Immature natural killer cell (primary cell): Measurements from ENCODE around the gene PIGS. TPM values are rescaled to one million over a fixed set of nuclear protein-coding genes. Genes with fewer than 3 reads are reported as not detected.
"Not testable (repeated sequence)": the region's sequence is repeated elsewhere in the genome, so short reads cannot be mapped to it uniquely, and the experiment has no call there.

Source experiments
- DNase-seq, 3 donors: peaks; one replicate each; pipeline ENCODE4 v3.0.0; 2022; ENCODE audit warnings: mixed read lengths in 1 of 3
- H3K27ac Mint-ChIP-seq, 6 donors: one replicate each; pipeline ENCODE4 v1.8.0; 2020; ENCODE audit warnings: mixed read lengths in 6 of 6, mild to moderate bottlenecking in 5 of 6, inconsistent platforms in 4 of 6, moderate library complexity in 3 of 6
- H3K27me3 Mint-ChIP-seq, 3 donors: one replicate each; pipeline ENCODE4 v1.8.0; 2020 to 2021; ENCODE audit warnings: low read depth in 3 of 3, mild to moderate bottlenecking in 3 of 3, mixed read lengths in 3 of 3, moderate library complexity in 3 of 3, inconsistent platforms in 1 of 3
- H3K36me3 Mint-ChIP-seq, 3 donors: one replicate each; pipeline ENCODE4 v1.8.0; 2020; ENCODE audit warnings: mixed read lengths in 3 of 3, inconsistent platforms in 2 of 3, mild to moderate bottlenecking in 2 of 3
- H3K4me1 Mint-ChIP-seq, 2 donors: one replicate each; pipeline ENCODE4 v1.8.0; 2020; ENCODE audit warnings: inconsistent platforms in 2 of 2, mild to moderate bottlenecking in 2 of 2, mixed read lengths in 2 of 2, moderate library complexity in 1 of 2
- H3K4me3 Mint-ChIP-seq, 5 donors: one replicate each; pipeline ENCODE4 v1.8.0; 2020; ENCODE audit warnings: mild to moderate bottlenecking in 5 of 5, mixed read lengths in 5 of 5, inconsistent platforms in 3 of 5, moderate library complexity in 3 of 5
- H3K9me3 Mint-ChIP-seq, 6 donors: one replicate each; pipeline ENCODE4 v1.8.0; 2020; ENCODE audit warnings: mild to moderate bottlenecking in 6 of 6, mixed read lengths in 6 of 6, inconsistent platforms in 4 of 6, moderate library complexity in 3 of 6
- polyA plus RNA-seq, 3 donors: library from polyadenylated mRNA; unstranded; fragments of 300-500 nt; fragmentation: Illumina TruSeq; gene quantifications; one replicate each; pipeline ENCODE4 v1.2.3, GENCODE V29; 2021

Gene PIGS
- polyA plus RNA-seq, 3 donors from 2014 or later: 71.7 to 135 (median 96.8) TPM

GRCh38 chr17:28598389-28598788 is 27.1 kb upstream of the PIGS start:
- DNase-seq: no peak
- H3K27me3 Mint-ChIP-seq: peaks cover 2 to 13% (median 6%) of the 10 kb centered on the region in 3 donors
- peak overlapping the region; percentile 97 to 99 (median 99) for H3K27ac Mint-ChIP-seq
- H3K36me3 Mint-ChIP-seq: no peaks in the 10 kb centered on the region
- no peaks in the 10 kb centered on the region for H3K9me3 Mint-ChIP-seq
- H3K4me1 Mint-ChIP-seq: peaks cover 17 to 28% of the 10 kb centered on the region in 2 donors
- H3K4me3 Mint-ChIP-seq: peak overlapping the region; percentile 89 to 99 (median 97)

DNA sequence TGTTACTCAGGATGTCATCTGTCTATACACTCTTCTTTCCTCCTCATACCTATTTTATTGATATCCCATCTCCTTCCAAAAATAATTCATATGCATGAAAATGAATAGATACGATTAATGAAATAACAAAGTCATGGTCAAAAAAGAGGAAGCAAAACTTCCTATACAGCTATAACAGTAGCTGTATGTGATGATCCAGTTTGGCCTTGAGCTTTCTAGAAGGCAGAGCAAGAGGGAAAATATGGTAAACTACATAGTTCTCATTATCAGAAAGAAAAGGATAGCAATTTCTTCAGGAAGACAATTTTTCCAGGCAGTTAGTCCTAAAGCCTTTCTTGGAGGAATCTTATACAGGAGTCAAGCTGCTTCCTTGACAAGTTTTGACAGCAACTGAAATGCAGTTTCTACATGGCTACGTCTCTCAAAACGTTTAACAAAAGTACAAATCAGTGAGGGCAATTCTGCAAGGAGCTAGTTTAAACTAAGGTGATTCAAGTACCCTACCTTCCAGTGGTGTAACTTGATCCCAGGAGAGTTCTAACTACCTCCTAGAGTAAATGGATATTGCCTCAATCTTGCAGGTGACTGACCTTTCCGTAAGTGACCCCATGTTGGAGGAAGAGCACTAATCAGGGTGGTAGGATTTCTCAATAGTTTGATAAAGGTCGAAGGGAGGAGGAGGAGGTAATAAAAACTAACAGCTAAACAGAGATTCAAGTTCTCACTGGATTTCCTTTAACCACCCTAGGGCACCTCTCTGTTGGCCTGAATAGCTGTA is 26.5 kb upstream of the PIGS start:
- no peak for DNase-seq
- H3K36me3 Mint-ChIP-seq: peaks cover 0 to 1% (median 0%) of the 10 kb centered on the region in 3 donors
- peak overlapping the region; percentile 77 to 99 (median 98) for H3K27ac Mint-ChIP-seq
- H3K9me3 Mint-ChIP-seq: no peaks in the 10 kb centered on the region
- H3K4me1 Mint-ChIP-seq: peaks cover 17 to 28% of the 10 kb centered on the region in 2 donors
- H3K27me3 Mint-ChIP-seq: peaks cover 2 to 13% (median 6%) of the 10 kb centered on the region in 3 donors
- peak overlapping the region; percentile 89 to 99 (median 97) for H3K4me3 Mint-ChIP-seq

DNA sequence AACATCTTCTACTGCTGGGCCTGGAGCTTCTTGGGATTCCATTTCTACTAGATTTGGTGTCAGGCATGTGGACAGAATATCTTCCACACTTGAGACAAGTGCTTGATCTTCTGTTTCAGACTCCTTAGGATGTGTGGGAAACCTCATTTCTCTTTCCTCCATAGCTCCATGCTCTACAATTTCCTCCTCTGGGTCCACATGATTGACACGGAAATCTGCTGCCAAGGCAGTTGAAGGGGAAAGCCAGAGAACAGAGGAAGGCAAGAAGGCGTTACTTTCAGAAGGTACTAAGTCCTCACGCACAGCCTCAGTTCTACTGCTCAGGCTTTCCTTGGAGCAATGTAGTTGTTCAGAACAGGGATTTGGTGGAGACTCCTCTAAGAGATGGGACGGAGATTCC is 20.9 kb upstream of the PIGS start:
- H3K4me3 Mint-ChIP-seq: no peak overlapping the region

GRCh38 chr17:28585851-28586250 is 14.5 kb upstream of the PIGS start:
- Mint-ChIP-seq H3K27me3 (peaks cover 0 to 3% (median 0%) of the 10 kb centered on the region in 3 donors), H3K9me3 (no peaks in the 10 kb centered on the region), H3K36me3 (peaks cover 6 to 11% (median 6%) of the 10 kb centered on the region in 3 donors), H3K27ac (no peak overlapping the region), H3K4me1 (no peaks in the 10 kb centered on the region), H3K4me3 (no peak overlapping the region)
- no peak for DNase-seq

More for the DNA sequence above, 20.9 kb upstream of the PIGS start:
- no peak overlapping the region for H3K27ac Mint-ChIP-seq
- no peak for DNase-seq
- peaks cover 0 to 6% (median 3%) of the 10 kb centered on the region in 3 donors for H3K36me3 Mint-ChIP-seq
- H3K27me3 Mint-ChIP-seq: no peaks in the 10 kb centered on the region
- H3K4me1 Mint-ChIP-seq: no peaks in the 10 kb centered on the region
- H3K9me3 Mint-ChIP-seq: no peaks in the 10 kb centered on the region

- no peak for DNase-seq
- Mint-ChIP-seq H3K36me3 (peaks cover 6 to 11% (median 6%) of the 10 kb centered on the region in 3 donors), H3K27me3 (peaks cover 0 to 3% (median 0%) of the 10 kb centered on the region in 3 donors), H3K4me3 (no peak overlapping the region), H3K27ac (no peak overlapping the region), H3K9me3 (no peaks in the 10 kb centered on the region), H3K4me1 (no peaks in the 10 kb centered on the region)
These were observed 13.1 kb upstream of the PIGS start for GRCh38 chr17:28584434-28584833.

GRCh38 chr17:28582513-28582912 is 11.2 kb upstream of the PIGS start:
- DNase-seq: no peak
- no peak overlapping the region for H3K27ac Mint-ChIP-seq
- no peaks in the 10 kb centered on the region for H3K9me3 Mint-ChIP-seq
- peaks cover 0 to 1% of the 10 kb centered on the region in 2 donors for H3K4me1 Mint-ChIP-seq
- H3K27me3 Mint-ChIP-seq: peaks cover 0 to 3% (median 0%) of the 10 kb centered on the region in 3 donors
- no peak overlapping the region for H3K4me3 Mint-ChIP-seq
- peaks cover 3 to 11% (median 6%) of the 10 kb centered on the region in 3 donors for H3K36me3 Mint-ChIP-seq

- H3K27ac Mint-ChIP-seq: peak overlapping the region in 1 of 6 donors; percentile 71
- H3K9me3 Mint-ChIP-seq: no peaks in the 10 kb centered on the region
- H3K4me3 Mint-ChIP-seq: no peak overlapping the region
- H3K36me3 Mint-ChIP-seq: peaks cover 3 to 11% (median 3%) of the 10 kb centered on the region in 3 donors
- H3K4me1 Mint-ChIP-seq: peaks cover 12 to 16% of the 10 kb centered on the region in 2 donors
- DNase-seq: no peak
- H3K27me3 Mint-ChIP-seq: peaks cover 0 to 3% (median 0%) of the 10 kb centered on the region in 3 donors
These were observed 9.6 kb upstream of the PIGS start for GRCh38 chr17:28580959-28581358.

GRCh38 chr17:28579526-28579925 is 8.2 kb upstream of the PIGS start:
- Mint-ChIP-seq H3K4me3 (no peak overlapping the region), H3K36me3 (peaks cover 0 to 6% (median under 1%) of the 10 kb centered on the region in 3 donors), H3K4me1 (peaks cover 14 to 20% of the 10 kb centered on the region in 2 donors), H3K9me3 (no peaks in the 10 kb centered on the region), H3K27ac (no peak overlapping the region), H3K27me3 (no peaks in the 10 kb centered on the region)
- no peak for DNase-seq

GRCh38 chr17:28578246-28579195 is 7.2 kb upstream of the PIGS start:
- Mint-ChIP-seq H3K9me3 (no peaks in the 10 kb centered on the region), H3K4me1 (peaks cover 14 to 20% of the 10 kb centered on the region in 2 donors), H3K27me3 (no peaks in the 10 kb centered on the region), H3K4me3 (no peak overlapping the region), H3K27ac (no peak overlapping the region), H3K36me3 (peaks cover 0 to 4% (median 0%) of the 10 kb centered on the region in 3 donors)
- DNase-seq: no peak

- Mint-ChIP-seq H3K36me3 (peaks cover 0 to 4% (median 0%) of the 10 kb centered on the region in 3 donors), H3K9me3 (no peaks in the 10 kb centered on the region), H3K4me1 (peaks cover 21 to 27% of the 10 kb centered on the region in 2 donors), H3K27ac (no peak overlapping the region), H3K27me3 (no peaks in the 10 kb centered on the region), H3K4me3 (peak overlapping the region in 2 of 5 donors; percentile 4 to 82)
- no peak for DNase-seq
These were observed 6.1 kb upstream of the PIGS start for GRCh38 chr17:28577466-28577824.

DNA sequence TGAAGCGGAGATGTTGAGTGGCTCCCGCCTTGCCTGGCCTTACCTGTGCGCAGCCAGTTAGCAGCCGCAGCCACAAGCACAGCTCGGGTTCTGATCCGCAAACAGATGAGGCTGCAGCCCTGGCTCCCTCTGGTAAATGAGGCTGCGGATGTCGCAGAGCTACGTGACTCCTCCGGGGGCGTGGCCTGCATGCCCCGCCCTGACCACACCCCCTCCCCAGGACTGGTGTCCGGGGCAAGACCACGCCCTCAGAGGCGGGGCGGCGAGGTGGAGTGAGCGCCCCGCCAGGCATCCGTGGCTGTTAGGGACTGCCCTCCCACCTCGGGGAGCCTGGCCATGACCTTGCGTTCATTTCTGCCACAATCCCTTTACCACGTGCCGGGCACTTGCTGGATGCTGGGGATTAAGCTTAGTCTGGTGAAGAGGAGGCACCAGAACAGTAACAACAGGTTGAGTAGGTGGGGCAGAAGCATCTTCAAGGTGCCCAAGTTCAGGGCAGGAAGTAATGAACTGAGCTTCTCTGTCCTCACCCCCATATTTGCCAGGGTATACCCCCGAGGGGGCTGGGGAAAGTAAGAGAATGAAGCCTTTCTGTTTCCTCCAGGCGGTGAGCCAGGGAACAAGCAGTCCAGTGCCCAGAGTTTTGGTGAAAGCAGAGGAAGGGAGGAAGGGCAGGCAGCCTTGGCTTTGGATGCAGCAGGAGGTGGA is 5.6 kb upstream of the PIGS start, which contains the start of gene ALDOC:
Gene ALDOC (minus strand): TSS at position 138 of the 708 bp plus-strand sequence. CDS start 1,363 bp downstream, outside the sequence.
- H3K4me3 Mint-ChIP-seq: peak within 1 kb of the TSS; percentile 70 to 86 (median 80)
- peak within 1 kb of the TSS; percentile 34 to 91 (median 81) for H3K27ac Mint-ChIP-seq
- H3K4me1 Mint-ChIP-seq: peaks cover 26 to 33% of the 10 kb centered on the region in 2 donors
- DNase-seq: peak; percentile 96 to 98 (median 97)
- H3K9me3 Mint-ChIP-seq: no peaks in the 10 kb centered on the region
- peaks cover 0 to 4% (median 0%) of the 10 kb centered on the region in 3 donors for H3K36me3 Mint-ChIP-seq
- no peaks in the 10 kb centered on the region for H3K27me3 Mint-ChIP-seq

- not testable (repeated sequence) for H3K9me3 Mint-ChIP-seq, H3K27me3 Mint-ChIP-seq, H3K36me3 Mint-ChIP-seq, DNase-seq
- Mint-ChIP-seq H3K4me3 (peak overlapping the region; percentile 70 to 86 (median 80)), H3K4me1 (peaks cover 32 to 37% of the 10 kb centered on the region in 2 donors), H3K27ac (peak overlapping the region in 4 of 6 donors; percentile 65 to 91 (median 76))
These were observed 4.7 kb upstream of the PIGS start for GRCh38 chr17:28576016-28576415.
